OCI-LY7 (cell line): ENCODE results near the gene RNU5D-1. TPM values are rescaled to one million over a fixed set of nuclear protein-coding genes. Genes with fewer than 3 reads are reported as not detected.
"Not testable (repeated sequence)": the region's sequence is repeated elsewhere in the genome, so short reads cannot be mapped to it uniquely, and the experiment has no call there.

Experiments used
- BruUV-seq: library from RNA; stranded (reverse); fragments of 400-500 nt; replicated peaks from 2 replicates; lab custom pipeline; 2021; lab: Mats Ljungman, UMichigan
- CTCF ChIA-PET: fragments of 300-600 bp; sonication (Branson Sonifier 250); formaldehyde crosslinking; loops from one replicate; lab custom pipeline; 2022; ENCODE audit warnings: antibody characterized with exemption; ENCODE audit not compliant: unreplicated experiment; lab: Charles Lee
- POLR2A ChIA-PET: fragments of 300-600 bp; sonication (Branson Sonifier 250); formaldehyde crosslinking; loops from one replicate; lab custom pipeline; 2022; ENCODE audit warnings: antibody characterized with exemption; lab: Charles Lee
- DNase-seq: peaks from one replicate; pipeline ENCODE4 v3.0.0-alpha.2; 2015; ENCODE audit warnings: low spot score
- H2AFZ ChIP-seq: fragments of 200-600 bp; sonication (generic), shearing (Covaris generic); 2 replicates; pipeline ENCODE4 v1.6.1; 2014; ENCODE audit warnings: mild to moderate bottlenecking, antibody characterized with exemption, low read length, moderate library complexity
- H3K27ac ChIP-seq: fragments of 200-600 bp; sonication (generic); 2 replicates; pipeline ENCODE4 v1.5.1; 2014; ENCODE audit warnings: mixed run types, low read depth, mild to moderate bottlenecking, moderate library complexity, low read length, inconsistent platforms; ENCODE audit not compliant: poor library complexity, severe bottlenecking
- H3K36me3 ChIP-seq: fragments of 200-600 bp; sonication (generic); 2 replicates; pipeline ENCODE4 v1.6.1; 2014; ENCODE audit warnings: mild to moderate bottlenecking, antibody characterized with exemption, low read length, moderate library complexity, mixed read lengths; ENCODE audit not compliant: insufficient read depth
- H3K4me1 ChIP-seq: fragments of 200-600 bp; sonication (generic); 2 replicates; pipeline ENCODE4 v1.5.1; 2014; ENCODE audit warnings: mild to moderate bottlenecking, low read length; ENCODE audit not compliant: insufficient read depth, poor library complexity, severe bottlenecking
- H3K4me2 ChIP-seq: fragments of 200-600 bp; sonication (generic); 2 replicates; pipeline ENCODE4 v1.6.1; 2014; ENCODE audit warnings: mild to moderate bottlenecking, low read length
- H3K4me3 ChIP-seq: fragments of 200-600 bp; sonication (generic); 2 replicates; pipeline ENCODE4 v1.5.1; 2014; ENCODE audit warnings: mild to moderate bottlenecking, low read depth, low read length; ENCODE audit not compliant: poor library complexity, severe bottlenecking
- H3K79me2 ChIP-seq: fragments of 200-600 bp; sonication (generic); 2 replicates; pipeline ENCODE4 v1.6.1; 2016; ENCODE audit warnings: low read depth, mild to moderate bottlenecking, low read length, moderate library complexity, mixed read lengths; ENCODE audit not compliant: insufficient read depth
- H3K9me2 ChIP-seq: fragments of 200-600 bp; sonication (generic); 2 replicates; pipeline ENCODE4 v1.6.1; 2016; ENCODE audit warnings: mild to moderate bottlenecking, low read length, mixed read lengths; ENCODE audit not compliant: insufficient read depth
- H3K9me3 ChIP-seq: fragments of 200-600 bp; sonication (generic); 2 replicates; pipeline ENCODE4 v1.6.1; 2014; ENCODE audit warnings: mild to moderate bottlenecking, mixed run types, low read length, mixed read lengths
- H4K20me1 ChIP-seq: fragments of 200-600 bp; sonication (generic); 2 replicates; pipeline ENCODE4 v1.6.1; 2014; ENCODE audit warnings: mild to moderate bottlenecking, antibody characterized with exemption, low read length, moderate library complexity, mixed read lengths; ENCODE audit not compliant: insufficient read depth
- CTCF ChIP-seq: fragments of 200-600 bp; sonication (generic); conservative IDR thresholded peaks from 2 replicates; pipeline ENCODE4 v1.5.1; 2014; ENCODE audit warnings: mild to moderate bottlenecking, antibody characterized with exemption, low read length, moderate library complexity, mixed read lengths
- EZH2phosphoT487 ChIP-seq: fragments of 200-600 bp; sonication (generic); IDR thresholded peaks from 2 replicates; pipeline ENCODE4 v1.6.1; 2018; ENCODE audit warnings: low read depth, borderline replicate concordance, mild to moderate bottlenecking, mixed run types, antibody characterized with exemption, low read length, moderate library complexity, mixed read lengths
- intact Hi-C: fragments of 100-400 bp; cut with micrococcal nuclease; formaldehyde crosslinking; loops from one replicate; pipeline ENCODE4 v1.10.0; 2022; ENCODE audit not compliant: unreplicated experiment
- total RNA-seq, 2 experiments: library from RNA; depleted of rRNA in 1 of 2; stranded (reverse); fragments of >200 nt in 1 of 2; shearing (Covaris generic) in 1 of 2; gene quantifications; 2 replicates each; pipeline ENCODE4 v1.2.3, GENCODE V29; 2014 to 2022

The RNU5D-1 gene
- total RNA-seq, 2 experiments from 2014 or later = not detected

GRCh38 chr1:44775078-44775929 is 44.3 kb upstream of the RNU5D-1 start, which contains the start of gene RPS8:
Gene RPS8, plus strand, starts transcription at chr1:44775540. Its CDS starts 57 bp downstream, at chr1:44775597.
- H3K4me3 ChIP-seq = peak within 1 kb of the TSS; percentile 99
- H3K4me2 ChIP-seq = peak within 1 kb of the TSS; percentile 93
- peaks cover 48% of the 10 kb centered on the region for H3K36me3 ChIP-seq
- BruUV-seq = TSS peak; percentile 97
- CTCF ChIA-PET = interaction anchor here (0.5 to 1.0 kb wide), 4 partner anchors 10 to 236 kb away, joined by 3 to 4 read pairs (median 3); partner anchors contain the start of genes BEST4 and HECTD3
- peaks cover 32% of the 10 kb centered on the region for H3K4me1 ChIP-seq
- H2AFZ ChIP-seq = peak within 1 kb of the TSS; percentile 47; the same call in 1 of the 2 replicates
- POLR2A ChIA-PET = interaction anchor here (0.5 to 4.4 kb wide), 20 partner anchors 8 to 565 kb away, joined by 3 to 33 read pairs (median 4); partner anchors contain the start of genes MUTYH, RNU5D-1 and TOE1
- H3K9me2 ChIP-seq = no peaks in the 10 kb centered on the region
- TF ChIP-seq CTCF (no peak), EZH2phosphoT487 (no peak)
- peak; percentile 95 for DNase-seq
- H4K20me1 ChIP-seq = peaks cover 10% of the 10 kb centered on the region
- intact Hi-C loops = loop anchor here (2.0 kb wide), 2 partner anchors 37 to 45 kb away; partner anchors contain the start of genes KIF2C and RNU5D-1
- no peaks in the 10 kb centered on the region for H3K9me3 ChIP-seq
- peaks cover 54% of the 10 kb centered on the region for H3K79me2 ChIP-seq
- peak within 1 kb of the TSS; percentile 68 for H3K27ac ChIP-seq

GRCh38 chr1:44766421-44766820 is 35.5 kb upstream of the RNU5D-1 start:
- intact Hi-C loops, H3K4me1 ChIP-seq, H3K27ac ChIP-seq, H3K9me2 ChIP-seq, H3K9me3 ChIP-seq, H2AFZ ChIP-seq, BruUV-seq, H3K4me3 ChIP-seq, DNase-seq, H4K20me1 ChIP-seq, H3K4me2 ChIP-seq, H3K79me2 ChIP-seq: not testable (repeated sequence)
- POLR2A ChIA-PET = interaction anchor here (0.6 to 1.4 kb wide), 5 partner anchors 9 to 35 kb away, joined by 3 to 5 read pairs (median 4); partner anchors contain the start of gene RPS8
- peaks cover 78% of the 10 kb centered on the region for H3K36me3 ChIP-seq
- CTCF ChIA-PET = interaction anchor here (0.6 kb wide), 1 partner anchor 25 kb away, joined by 3 read pairs; no protein-coding TSS in a partner anchor

GRCh38 chr1:44760876-44761275 is 29.9 kb upstream of the RNU5D-1 start:
- intact Hi-C loops = no loop called here
- no peaks in the 10 kb centered on the region for H3K9me2 ChIP-seq
- ChIA-PET POLR2A (interaction anchor here (0.6 to 0.9 kb wide), 3 partner anchors 11 to 20 kb away, joined by 3 to 9 read pairs (median 4); no protein-coding TSS in a partner anchor), CTCF (no interaction called here)
- H3K4me1 ChIP-seq = peaks cover 21% of the 10 kb centered on the region
- no peaks in the 10 kb centered on the region for H4K20me1 ChIP-seq
- BruUV-seq = no TSS peak
- peaks cover 99% of the 10 kb centered on the region for H3K36me3 ChIP-seq
- no peak overlapping the region for H3K27ac ChIP-seq
- H3K4me2 ChIP-seq = no peak overlapping the region
- H3K79me2 ChIP-seq = no peaks in the 10 kb centered on the region
- H3K9me3 ChIP-seq = no peaks in the 10 kb centered on the region
- TF ChIP-seq CTCF (no peak), EZH2phosphoT487 (no peak)
- no peak overlapping the region for H3K4me3 ChIP-seq
- no peak overlapping the region for H2AFZ ChIP-seq
- DNase-seq = no peak
